HTR-8/SVneo (cell line): ENCODE data around the gene KSR2.

ENCODE experiments used
- DNase-seq: peaks from one replicate; pipeline ENCODE4 v3.0.0; 2011; ENCODE audit warnings: low spot score, mixed read lengths; ENCODE audit not compliant: insufficient read length
- FAIRE-seq: peaks from 2 replicates; lab custom pipeline; 2011; peaks lifted over from hg19 to GRCh38; lab: Jason Lieb, UNC

The KSR2 gene

DNA sequence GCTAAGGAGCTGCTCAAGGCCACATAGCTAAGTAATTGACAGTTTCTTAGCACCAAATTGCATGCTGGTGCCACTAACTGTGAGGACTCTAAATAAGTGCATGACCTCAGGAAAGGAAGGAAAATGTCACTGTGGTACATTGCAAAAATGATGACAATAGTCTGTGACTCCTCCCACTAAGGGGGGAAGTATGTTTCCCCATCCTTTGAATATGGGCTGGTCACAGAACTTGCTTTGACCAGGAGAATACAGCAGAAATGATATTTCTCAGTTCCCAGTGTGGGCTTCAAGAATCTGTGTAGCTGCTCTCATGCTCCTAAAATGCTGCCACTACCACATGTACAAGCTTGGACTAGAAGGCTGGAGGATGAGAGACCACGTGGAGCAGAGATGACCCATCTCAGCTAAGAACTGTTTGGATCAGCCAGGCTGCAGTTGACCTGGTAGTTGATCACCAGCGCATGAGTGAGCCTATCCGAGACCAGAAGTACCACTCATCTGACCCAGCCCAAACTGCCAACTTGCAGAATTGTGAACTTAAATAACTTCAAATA, 565.1 kb downstream of the KSR2 start:
- no peak for DNase-seq
- no peak for FAIRE-seq
